GM23338 (cell line): ENCODE results near the gene CATSPERZ. TPM values are rescaled to one million over a fixed set of nuclear protein-coding genes. Genes with fewer than 3 reads are reported as not detected.

Source experiments
- ATAC-seq: fragments of 200-7000 bp; cut with Tn5 transposase; 3 replicates; pipeline ENCODE4 v1.9.1; 2020
- DNase-seq: peaks from one replicate; pipeline ENCODE4 v3.0.0-alpha.2; 2015; ENCODE audit warnings: low spot score
- H2AFZ ChIP-seq: fragments of 200-600 bp; sonication (generic); 2 replicates; pipeline ENCODE4 v1.8.0; 2016; ENCODE audit warnings: antibody characterized with exemption, mild to moderate bottlenecking, moderate library complexity
- H3F3A ChIP-seq: fragments of 200-600 bp; sonication (generic); replicated peaks from 2 replicates; pipeline ENCODE4 v1.8.0; 2017; ENCODE audit warnings: antibody characterized with exemption, mixed run types, low read depth
- H3K27ac ChIP-seq: fragments of 200-600 bp; sonication (generic); 2 replicates; pipeline ENCODE4 v1.6.1; 2016; ENCODE audit warnings: low read depth
- H3K27me3 ChIP-seq: fragments of 200-600 bp; sonication (generic); 2 replicates; pipeline ENCODE4 v1.8.0; 2016; ENCODE audit warnings: mild to moderate bottlenecking, mixed run types, moderate library complexity; ENCODE audit not compliant: insufficient read depth
- H3K36me3 ChIP-seq: fragments of 200-600 bp; sonication (generic); 2 replicates; pipeline ENCODE4 v1.8.0; 2016; ENCODE audit warnings: mild to moderate bottlenecking; ENCODE audit not compliant: insufficient read depth
- H3K4me1 ChIP-seq: fragments of 200-600 bp; sonication (generic); 2 replicates; pipeline ENCODE4 v1.8.0; 2016; ENCODE audit warnings: mild to moderate bottlenecking, moderate library complexity; ENCODE audit not compliant: insufficient read depth
- H3K4me2 ChIP-seq: fragments of 200-600 bp; sonication (generic); 2 replicates; pipeline ENCODE4 v1.7.1; 2017; ENCODE audit warnings: mixed run types
- H3K4me3 ChIP-seq: fragments of 200-600 bp; sonication (generic); 2 replicates; pipeline ENCODE4 v1.6.1; 2016; ENCODE audit warnings: mixed run types
- H3K79me2 ChIP-seq: fragments of 200-600 bp; sonication (generic); replicated peaks from 2 replicates; pipeline ENCODE4 v1.8.0; 2017; ENCODE audit warnings: mild to moderate bottlenecking; ENCODE audit not compliant: insufficient read depth
- H3K9me2 ChIP-seq: fragments of 200-600 bp; sonication (generic); 2 replicates; pipeline ENCODE4 v1.8.0; 2017; ENCODE audit not compliant: insufficient read depth
- H4K20me1 ChIP-seq: fragments of 200-600 bp; sonication (generic); replicated peaks from 2 replicates; pipeline ENCODE4 v1.8.0; 2017; ENCODE audit warnings: mild to moderate bottlenecking; ENCODE audit not compliant: insufficient read depth
- H3K27ac Mint-ChIP-seq: 2 replicates; pipeline ENCODE4 v1.8.0; 2020; ENCODE audit warnings: inconsistent platforms, mild to moderate bottlenecking, moderate library complexity, mixed read lengths
- H3K27me3 Mint-ChIP-seq: 3 replicates; pipeline ENCODE4 v1.8.0; 2022; ENCODE audit warnings: low read depth, mild to moderate bottlenecking, moderate library complexity, mixed read lengths, inconsistent platforms; ENCODE audit not compliant: insufficient read depth, poor library complexity
- H3K36me3 Mint-ChIP-seq: 3 replicates; pipeline ENCODE4 v1.8.0; 2021; ENCODE audit warnings: low read depth, mild to moderate bottlenecking, inconsistent platforms, moderate library complexity, mixed read lengths
- H3K4me1 Mint-ChIP-seq: 3 replicates; pipeline ENCODE4 v1.8.0; 2020; ENCODE audit warnings: mild to moderate bottlenecking, inconsistent platforms, mixed read lengths
- H3K4me3 Mint-ChIP-seq: 3 replicates; pipeline ENCODE4 v1.8.0; 2021; ENCODE audit warnings: moderate library complexity, mild to moderate bottlenecking, inconsistent platforms, mixed read lengths
- H3K9me3 Mint-ChIP-seq: 3 replicates; pipeline ENCODE4 v1.8.0; 2020; ENCODE audit warnings: moderate library complexity, mild to moderate bottlenecking, inconsistent platforms, mixed read lengths
- CTCF ChIP-seq, 2 experiments: fragments of 200-600 bp in 1 of 2; sonication (generic) in 1 of 2; conservative IDR thresholded peaks; 2 replicates each; pipeline versions ENCODE4 v1.5.1 to v1.6.1; 2016 to 2017; ENCODE audit warnings: antibody characterized with exemption in 2 of 2, low read depth in 2 of 2, mild to moderate bottlenecking in 2 of 2, moderate library complexity in 1 of 2
- EZH2 ChIP-seq: fragments of 200-600 bp; sonication (generic); IDR thresholded peaks from one replicate; pipeline ENCODE4 v1.8.0; 2017; ENCODE audit warnings: antibody characterized with exemption, mild to moderate bottlenecking, low read depth; ENCODE audit not compliant: unreplicated experiment
- JUNB ChIP-seq: IDR thresholded peaks from one replicate; pipeline ENCODE4 v1.6.1; 2016; ENCODE audit warnings: antibody characterized with exemption; ENCODE audit not compliant: unreplicated experiment
- NANOG ChIP-seq: IDR thresholded peaks from 2 replicates; pipeline ENCODE4 v1.6.1; 2016; ENCODE audit warnings: antibody characterized with exemption, borderline replicate concordance
- POLR2AphosphoS5 ChIP-seq: IDR thresholded peaks from 2 replicates; pipeline ENCODE4 v1.6.1; 2016; ENCODE audit warnings: antibody characterized with exemption, low read depth
- REST ChIP-seq: IDR thresholded peaks from one replicate; pipeline ENCODE4 v1.6.1; 2018; ENCODE audit warnings: antibody characterized with exemption; ENCODE audit not compliant: unreplicated experiment
- STAT1 ChIP-seq: IDR thresholded peaks from one replicate; pipeline ENCODE4 v1.6.1; 2016; ENCODE audit warnings: antibody characterized with exemption; ENCODE audit not compliant: unreplicated experiment
- ZNF331 ChIP-seq: fragments of 250-450 bp; sonication (Bioruptor Pico); IDR thresholded peaks from 2 replicates; pipeline ENCODE4 v1.5.0; 2020; ENCODE audit warnings: low read depth, mild to moderate bottlenecking, moderate library complexity
- ZNF462 ChIP-seq: fragments of 250-450 bp; sonication (Bioruptor Pico); IDR thresholded peaks from 2 replicates; pipeline ENCODE4 v1.5.0; 2020; ENCODE audit warnings: mild to moderate bottlenecking, moderate library complexity
- polyA plus RNA-seq: library from polyadenylated mRNA; unstranded; fragments of >200 nt; fragmentation: Nextera tagmentation; extraction: Ambion mirVana; gene quantifications from 2 replicates; pipeline ENCODE4 v1.2.1, GENCODE V29; 2016
- total RNA-seq: library from RNA; depleted of rRNA; stranded (reverse); fragments of >200 nt; shearing (Covaris generic); gene quantifications from 2 replicates; pipeline ENCODE4 v1.2.3, GENCODE V29; 2014

Gene CATSPERZ
- total and polyA plus RNA-seq, 2 experiments from 2014 or later = 0.99 TPM; not detected in 1

GRCh38 chr11:64258946-64259532 lies 41.1 kb upstream of the CATSPERZ start (continued):
- no peak for TF ChIP-seq REST
- TF ChIP-seq POLR2AphosphoS5 = no peak
- no peak for TF ChIP-seq NANOG
- TF ChIP-seq JUNB = no peak
- no peak for TF ChIP-seq ZNF331 (CRISPR knock-in tag)
- TF ChIP-seq CTCF (conservative IDR thresholded peaks at IDR 0.05; ENCODE audit: low read depth in 2 of 2) = no peak
- no peak for TF ChIP-seq EZH2

- Mint-ChIP-seq H3K4me3 (no peak overlapping the region), H3K27ac (no peak overlapping the region), H3K9me3 (no peaks in the 10 kb centered on the region), H3K4me1 (peaks cover 7% of the 10 kb centered on the region; the same call in 2 of the 3 replicates), H3K36me3 (peaks cover 69% of the 10 kb centered on the region), H3K27me3 (peaks cover 11% of the 10 kb centered on the region)
- ATAC-seq (no peak), DNase-seq (no peak)
- Histone ChIP-seq H3K27me3 (no peaks in the 10 kb centered on the region), H3F3A (0 out of 2 replicates have a peak, but pooled peaks cover 4% of the 10 kb centered on the region), H3K9me2 (no peaks in the 10 kb centered on the region), H3K4me3 (no peak overlapping the region), H3K79me2 (no peaks in the 10 kb centered on the region), H3K36me3 (peaks cover 11% of the 10 kb centered on the region), H2AFZ (no peak overlapping the region), H3K4me2 (no peak overlapping the region), H3K4me1 (no peaks in the 10 kb centered on the region), H3K27ac (no peak overlapping the region), H4K20me1 (0 out of 2 replicates have a peak, but pooled peaks cover 4% of the 10 kb centered on the region)
- no peak for TF ChIP-seq STAT1
- no peak for TF ChIP-seq JUNB
- TF ChIP-seq REST = no peak
- TF ChIP-seq ZNF462 (CRISPR knock-in tag) = no peak
These were observed 40.6 kb upstream of the CATSPERZ start for GRCh38 chr11:64259533-64260067.
